NCI-H2171 treated with DMSO at 0.1 percent for 48 hours (cell line): ENCODE results near the gene PHLDA2.

Experiments used
- DNase-seq: peaks from one replicate; lab custom pipeline; 2025; lab: John Stamatoyannopoulos, UW

The PHLDA2 gene

DNA sequence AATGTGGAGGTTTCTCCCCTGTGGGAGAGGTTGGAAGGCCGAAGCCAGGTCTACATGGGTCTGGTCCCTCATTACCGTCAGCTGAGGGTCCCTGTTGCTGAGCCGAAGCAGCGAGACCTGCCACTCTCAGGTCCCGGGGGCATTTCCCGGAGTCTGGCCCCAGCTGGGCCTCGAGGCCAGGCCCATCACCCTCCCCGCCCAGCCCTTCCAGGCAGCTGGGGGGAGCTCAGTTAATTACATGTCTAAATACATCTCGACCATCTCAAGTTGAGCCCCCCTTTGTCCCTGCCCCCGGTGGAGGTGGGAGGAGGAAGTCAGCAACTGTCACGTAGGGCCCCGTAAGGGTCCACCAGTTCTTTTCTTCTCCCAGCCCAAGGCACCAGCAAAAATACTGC is 47.2 kb downstream of the PHLDA2 start:
- DNase-seq: no peak

- no peak for DNase-seq
Observed at GRCh38 chr11:2881076-2881980, 47.9 kb downstream of the PHLDA2 start.

- no peak for DNase-seq
Observed at GRCh38 chr11:2880646-2881045, 48.6 kb downstream of the PHLDA2 start.

DNA sequence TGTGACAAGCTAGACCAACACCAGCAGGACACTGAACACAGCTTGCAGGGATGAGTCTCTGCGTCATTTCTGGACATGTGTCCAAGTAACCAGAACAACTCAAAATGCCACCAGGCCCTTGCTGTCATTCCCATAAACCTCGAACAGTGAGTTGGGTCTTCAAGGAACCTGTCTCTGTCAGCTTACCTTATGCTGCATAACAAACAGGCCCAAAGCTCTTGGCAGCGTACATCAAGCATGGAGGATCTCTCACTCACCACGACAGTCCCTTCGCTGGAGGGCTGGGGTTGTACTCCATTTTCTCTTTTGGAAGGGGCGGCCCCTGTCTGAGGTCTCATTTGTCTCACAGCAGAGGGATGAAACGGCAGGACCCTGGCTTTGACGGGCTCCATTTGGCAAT is 50.4 kb downstream of the PHLDA2 start:
- no peak for DNase-seq
